OCI-LY7 (cell line): ENCODE results near the gene AGTRAP. TPM values are rescaled to one million over a fixed set of nuclear protein-coding genes. Genes with fewer than 3 reads are reported as not detected.

ENCODE experiments used
- BruUV-seq: library from RNA; stranded (reverse); fragments of 400-500 nt; replicated peaks from 2 replicates; lab custom pipeline; 2021; lab: Mats Ljungman, UMichigan
- CTCF ChIA-PET: fragments of 300-600 bp; sonication (Branson Sonifier 250); formaldehyde crosslinking; loops from one replicate; lab custom pipeline; 2022; ENCODE audit warnings: antibody characterized with exemption; ENCODE audit not compliant: unreplicated experiment; lab: Charles Lee
- POLR2A ChIA-PET: fragments of 300-600 bp; sonication (Branson Sonifier 250); formaldehyde crosslinking; loops from one replicate; lab custom pipeline; 2022; ENCODE audit warnings: antibody characterized with exemption; lab: Charles Lee
- DNase-seq: peaks from one replicate; pipeline ENCODE4 v3.0.0-alpha.2; 2015; ENCODE audit warnings: low spot score
- H2AFZ ChIP-seq: fragments of 200-600 bp; sonication (generic), shearing (Covaris generic); 2 replicates; pipeline ENCODE4 v1.6.1; 2014; ENCODE audit warnings: mild to moderate bottlenecking, antibody characterized with exemption, low read length, moderate library complexity
- H3K27ac ChIP-seq: fragments of 200-600 bp; sonication (generic); 2 replicates; pipeline ENCODE4 v1.5.1; 2014; ENCODE audit warnings: mixed run types, low read depth, mild to moderate bottlenecking, moderate library complexity, low read length, inconsistent platforms; ENCODE audit not compliant: poor library complexity, severe bottlenecking
- H3K36me3 ChIP-seq: fragments of 200-600 bp; sonication (generic); 2 replicates; pipeline ENCODE4 v1.6.1; 2014; ENCODE audit warnings: mild to moderate bottlenecking, antibody characterized with exemption, low read length, moderate library complexity, mixed read lengths; ENCODE audit not compliant: insufficient read depth
- H3K4me1 ChIP-seq: fragments of 200-600 bp; sonication (generic); 2 replicates; pipeline ENCODE4 v1.5.1; 2014; ENCODE audit warnings: mild to moderate bottlenecking, low read length; ENCODE audit not compliant: insufficient read depth, poor library complexity, severe bottlenecking
- H3K4me2 ChIP-seq: fragments of 200-600 bp; sonication (generic); 2 replicates; pipeline ENCODE4 v1.6.1; 2014; ENCODE audit warnings: mild to moderate bottlenecking, low read length
- H3K4me3 ChIP-seq: fragments of 200-600 bp; sonication (generic); 2 replicates; pipeline ENCODE4 v1.5.1; 2014; ENCODE audit warnings: mild to moderate bottlenecking, low read depth, low read length; ENCODE audit not compliant: poor library complexity, severe bottlenecking
- H3K79me2 ChIP-seq: fragments of 200-600 bp; sonication (generic); 2 replicates; pipeline ENCODE4 v1.6.1; 2016; ENCODE audit warnings: low read depth, mild to moderate bottlenecking, low read length, moderate library complexity, mixed read lengths; ENCODE audit not compliant: insufficient read depth
- H3K9me2 ChIP-seq: fragments of 200-600 bp; sonication (generic); 2 replicates; pipeline ENCODE4 v1.6.1; 2016; ENCODE audit warnings: mild to moderate bottlenecking, low read length, mixed read lengths; ENCODE audit not compliant: insufficient read depth
- H3K9me3 ChIP-seq: fragments of 200-600 bp; sonication (generic); 2 replicates; pipeline ENCODE4 v1.6.1; 2014; ENCODE audit warnings: mild to moderate bottlenecking, mixed run types, low read length, mixed read lengths
- H4K20me1 ChIP-seq: fragments of 200-600 bp; sonication (generic); 2 replicates; pipeline ENCODE4 v1.6.1; 2014; ENCODE audit warnings: mild to moderate bottlenecking, antibody characterized with exemption, low read length, moderate library complexity, mixed read lengths; ENCODE audit not compliant: insufficient read depth
- EZH2phosphoT487 ChIP-seq: fragments of 200-600 bp; sonication (generic); IDR thresholded peaks from 2 replicates; pipeline ENCODE4 v1.6.1; 2018; ENCODE audit warnings: low read depth, borderline replicate concordance, mild to moderate bottlenecking, mixed run types, antibody characterized with exemption, low read length, moderate library complexity, mixed read lengths
- intact Hi-C: fragments of 100-400 bp; cut with micrococcal nuclease; formaldehyde crosslinking; loops from one replicate; pipeline ENCODE4 v1.10.0; 2022; ENCODE audit not compliant: unreplicated experiment
- total RNA-seq, 2 experiments: library from RNA; depleted of rRNA in 1 of 2; stranded (reverse); fragments of >200 nt in 1 of 2; shearing (Covaris generic) in 1 of 2; gene quantifications; 2 replicates each; pipeline ENCODE4 v1.2.3, GENCODE V29; 2014 to 2022
- TF ChIP-seq, protein P1 (sequence below): fragments of 200-600 bp; sonication (generic); conservative IDR thresholded peaks from 2 replicates; pipeline ENCODE4 v1.5.1; 2014; ENCODE audit warnings: mild to moderate bottlenecking, antibody characterized with exemption, low read length, moderate library complexity, mixed read lengths

Gene AGTRAP
- total RNA-seq, 2 experiments from 2014 or later: 36.1 to 40.0 TPM

- Histone ChIP-seq H3K27ac (no peak overlapping the region), H3K9me3 (0 out of 2 replicates have a peak, but pooled peaks cover 5% of the 10 kb centered on the region), H4K20me1 (no peaks in the 10 kb centered on the region), H3K4me2 (no peak overlapping the region), H3K36me3 (peaks cover 10% of the 10 kb centered on the region; the same call in 1 of the 2 replicates), H2AFZ (no peak overlapping the region), H3K4me1 (no peaks in the 10 kb centered on the region), H3K9me2 (no peaks in the 10 kb centered on the region), H3K79me2 (no peaks in the 10 kb centered on the region), H3K4me3 (no peak overlapping the region)
- intact Hi-C loops: no loop called here
- ChIA-PET POLR2A (interaction anchor here (0.7 to 1.0 kb wide), 2 partner anchors 15 to 307 kb away, joined by 3 to 4 read pairs; no protein-coding TSS in a partner anchor), CTCF (no interaction called here)
- TF ChIP-seq, protein P1, sequence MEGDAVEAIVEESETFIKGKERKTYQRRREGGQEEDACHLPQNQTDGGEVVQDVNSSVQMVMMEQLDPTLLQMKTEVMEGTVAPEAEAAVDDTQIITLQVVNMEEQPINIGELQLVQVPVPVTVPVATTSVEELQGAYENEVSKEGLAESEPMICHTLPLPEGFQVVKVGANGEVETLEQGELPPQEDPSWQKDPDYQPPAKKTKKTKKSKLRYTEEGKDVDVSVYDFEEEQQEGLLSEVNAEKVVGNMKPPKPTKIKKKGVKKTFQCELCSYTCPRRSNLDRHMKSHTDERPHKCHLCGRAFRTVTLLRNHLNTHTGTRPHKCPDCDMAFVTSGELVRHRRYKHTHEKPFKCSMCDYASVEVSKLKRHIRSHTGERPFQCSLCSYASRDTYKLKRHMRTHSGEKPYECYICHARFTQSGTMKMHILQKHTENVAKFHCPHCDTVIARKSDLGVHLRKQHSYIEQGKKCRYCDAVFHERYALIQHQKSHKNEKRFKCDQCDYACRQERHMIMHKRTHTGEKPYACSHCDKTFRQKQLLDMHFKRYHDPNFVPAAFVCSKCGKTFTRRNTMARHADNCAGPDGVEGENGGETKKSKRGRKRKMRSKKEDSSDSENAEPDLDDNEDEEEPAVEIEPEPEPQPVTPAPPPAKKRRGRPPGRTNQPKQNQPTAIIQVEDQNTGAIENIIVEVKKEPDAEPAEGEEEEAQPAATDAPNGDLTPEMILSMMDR: no peak
- no peak for TF ChIP-seq EZH2phosphoT487
- no TSS peak for BruUV-seq
- DNase-seq: no peak
Observed at GRCh38 chr1:11752359-11753088, 16.6 kb downstream of the AGTRAP start.

DNA sequence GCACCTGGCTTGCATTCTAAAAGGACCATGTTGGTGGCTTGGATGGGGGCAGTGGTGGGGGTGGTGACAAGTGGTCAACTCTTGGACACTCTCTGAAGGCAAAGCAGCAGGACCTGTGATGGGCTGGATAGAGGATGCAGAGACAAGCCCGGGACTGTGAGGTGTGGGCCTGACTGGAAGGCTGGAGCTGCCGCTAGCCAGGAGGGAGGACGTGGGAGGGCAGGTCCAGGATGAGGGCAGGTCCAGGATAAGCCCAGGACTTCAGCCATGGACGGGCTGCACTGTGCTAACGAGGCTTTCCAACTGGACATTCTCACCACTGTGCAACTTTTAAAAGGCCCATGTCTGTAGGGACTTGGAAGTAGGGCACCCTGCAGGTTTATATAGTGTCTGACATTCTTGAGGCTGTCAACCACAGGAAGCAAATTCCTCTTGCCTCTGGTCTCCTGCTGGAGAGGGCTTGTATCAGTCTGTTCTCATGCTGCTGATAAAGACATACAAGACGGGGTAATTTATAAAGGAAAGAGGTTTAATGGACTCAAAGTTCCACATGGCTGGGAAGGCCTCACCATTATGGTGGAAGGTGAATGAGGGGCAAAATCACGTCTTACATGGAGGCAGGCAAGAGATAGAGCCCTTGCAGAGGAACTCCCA lies 17.7 kb downstream of the AGTRAP start:
- no peaks in the 10 kb centered on the region for H4K20me1 ChIP-seq
- intact Hi-C loops: no loop called here
- ChIA-PET CTCF (interaction anchor here (0.6 kb wide), 1 partner anchor 216 kb away, joined by 3 read pairs; no protein-coding TSS in a partner anchor), POLR2A (interaction anchor here (1.0 kb wide), 1 partner anchor 16 kb away, joined by 4 read pairs; no protein-coding TSS in a partner anchor)
- 0 out of 2 replicates have a peak, but pooled peaks cover 5% of the 10 kb centered on the region for H3K9me3 ChIP-seq
- peaks cover 10% of the 10 kb centered on the region; the same call in 1 of the 2 replicates for H3K36me3 ChIP-seq
- DNase-seq: no peak
- no peaks in the 10 kb centered on the region for H3K4me1 ChIP-seq
- H3K27ac ChIP-seq: no peak overlapping the region
- no peak for TF ChIP-seq EZH2phosphoT487
- TF ChIP-seq, protein P1: no peak
- no peak overlapping the region for H2AFZ ChIP-seq
- H3K4me2 ChIP-seq: no peak overlapping the region
- no peak overlapping the region for H3K4me3 ChIP-seq
- no peaks in the 10 kb centered on the region for H3K9me2 ChIP-seq
- H3K79me2 ChIP-seq: no peaks in the 10 kb centered on the region
- BruUV-seq: no TSS peak
